H9 (cell line): Measurements from ENCODE around the gene TNIP3. TPM values are rescaled to one million over a fixed set of nuclear protein-coding genes. Genes with fewer than 3 reads are reported as not detected.

ENCODE experiments used
- DNase-seq: peaks from one replicate; pipeline ENCODE4 v3.0.0-alpha.2; 2017
- H2AFZ ChIP-seq: one replicate; pipeline ENCODE4 v1.6.1; 2013; ENCODE audit warnings: mild to moderate bottlenecking, low read length, control low read depth, moderate library complexity
- H2AK5ac ChIP-seq: 2 replicates; pipeline ENCODE4 v1.6.1; 2013; ENCODE audit warnings: low read length, control low read depth, mixed read lengths; ENCODE audit not compliant: insufficient read length
- H2BK120ac ChIP-seq: one replicate; pipeline ENCODE4 v1.6.1; 2013; ENCODE audit warnings: low read depth, mild to moderate bottlenecking, low read length, control low read depth, inconsistent platforms; ENCODE audit not compliant: poor library complexity, severe bottlenecking
- H2BK12ac ChIP-seq: 2 replicates; pipeline ENCODE4 v1.6.1; 2013; ENCODE audit warnings: low read length, control low read depth, mixed read lengths, low read depth; ENCODE audit not compliant: insufficient read length
- H2BK15ac ChIP-seq: 2 replicates; pipeline ENCODE4 v1.6.1; 2013; ENCODE audit warnings: low read depth, low read length, control low read depth
- H2BK20ac ChIP-seq: one replicate; pipeline ENCODE4 v1.6.1; 2013; ENCODE audit warnings: low read depth, mild to moderate bottlenecking, low read length, control low read depth, inconsistent platforms; ENCODE audit not compliant: poor library complexity, severe bottlenecking
- H2BK5ac ChIP-seq: 2 replicates; pipeline ENCODE4 v1.6.1; 2013; ENCODE audit warnings: low read length, control low read depth, mixed read lengths; ENCODE audit not compliant: insufficient read length
- H3K14ac ChIP-seq: 2 replicates; pipeline ENCODE4 v1.6.1; 2013; ENCODE audit warnings: low read length, control low read depth; ENCODE audit not compliant: insufficient read depth
- H3K18ac ChIP-seq: 2 replicates; pipeline ENCODE4 v1.6.1; 2013; ENCODE audit warnings: low read depth, mild to moderate bottlenecking, mixed read lengths, low read length, control low read depth; ENCODE audit not compliant: insufficient read length
- H3K23ac ChIP-seq: 2 replicates; pipeline ENCODE4 v1.6.1; 2013; ENCODE audit warnings: low read length, control low read depth, mixed read lengths, low read depth; ENCODE audit not compliant: insufficient read length
- H3K23me2 ChIP-seq: 2 replicates; pipeline ENCODE4 v1.6.1; 2013; ENCODE audit warnings: low read depth, mild to moderate bottlenecking, mixed read lengths, low read length, control low read depth; ENCODE audit not compliant: insufficient read length, poor library complexity, severe bottlenecking
- H3K27ac ChIP-seq: 2 replicates; pipeline ENCODE4 v1.5.1; 2013; ENCODE audit warnings: low read length, control low read depth, mixed read lengths, low read depth; ENCODE audit not compliant: insufficient read length
- H3K27me3 ChIP-seq: 2 replicates; pipeline ENCODE4 v1.6.1; 2013; ENCODE audit warnings: low read length, control low read depth, inconsistent platforms; ENCODE audit not compliant: insufficient read depth
- H3K4ac ChIP-seq: 2 replicates; pipeline ENCODE4 v1.6.1; 2013; ENCODE audit warnings: low read depth, mild to moderate bottlenecking, control low read depth, inconsistent platforms, low read length, moderate library complexity
- H3K4me1 ChIP-seq: 2 replicates; pipeline ENCODE4 v1.6.1; 2013; ENCODE audit warnings: low read length, control low read depth, inconsistent platforms; ENCODE audit not compliant: insufficient read depth
- H3K4me2 ChIP-seq: 2 replicates; pipeline ENCODE4 v1.6.1; 2013; ENCODE audit warnings: low read length, control low read depth, mixed read lengths; ENCODE audit not compliant: insufficient read length, insufficient read depth
- H3K56ac ChIP-seq: 2 replicates; pipeline ENCODE4 v1.6.1; 2013; ENCODE audit warnings: low read depth, mild to moderate bottlenecking, mixed read lengths, low read length, control low read depth; ENCODE audit not compliant: insufficient read length
- H3K79me1 ChIP-seq: 2 replicates; pipeline ENCODE4 v1.6.1; 2013; ENCODE audit warnings: low read depth, mild to moderate bottlenecking, moderate library complexity, low read length, control low read depth, inconsistent platforms; ENCODE audit not compliant: insufficient read depth, poor library complexity, severe bottlenecking
- H3K79me2 ChIP-seq: 2 replicates; pipeline ENCODE4 v1.6.1; 2013; ENCODE audit warnings: low read length, control low read depth, inconsistent platforms; ENCODE audit not compliant: insufficient read depth
- H3K9ac ChIP-seq: 2 replicates; pipeline ENCODE4 v1.6.1; 2013; ENCODE audit warnings: low read length, control low read depth, mixed read lengths; ENCODE audit not compliant: insufficient read length; ENCODE audit errors: extremely low read depth
- H3K9me3 ChIP-seq: one replicate; pipeline ENCODE4 v1.6.1; 2013; ENCODE audit warnings: low read depth, low read length, inconsistent platforms; ENCODE audit not compliant: control insufficient read depth
- H3T11ph ChIP-seq: one replicate; pipeline ENCODE4 v1.6.1; 2013; ENCODE audit warnings: mild to moderate bottlenecking, low read length, control low read depth, inconsistent platforms
- H4K20me1 ChIP-seq: one replicate; pipeline ENCODE4 v1.6.1; 2013; ENCODE audit not compliant: control insufficient read depth, insufficient read length, insufficient read depth
- H4K5ac ChIP-seq: 2 replicates; pipeline ENCODE4 v1.6.1; 2013; ENCODE audit warnings: low read depth, mild to moderate bottlenecking, mixed read lengths, low read length, control low read depth; ENCODE audit not compliant: insufficient read length
- H4K8ac ChIP-seq: replicated peaks from 2 replicates; pipeline ENCODE4 v1.6.1; 2013; ENCODE audit warnings: low read length, control low read depth, mixed read lengths, low read depth; ENCODE audit not compliant: insufficient read length
- H4K91ac ChIP-seq: 2 replicates; pipeline ENCODE4 v1.6.1; 2013; ENCODE audit warnings: low read depth, mild to moderate bottlenecking, moderate library complexity, mixed read lengths, low read length, control low read depth; ENCODE audit not compliant: insufficient read length
- H3K27ac Mint-ChIP-seq, 3 experiments: 2 replicates in 2 of 3; 3 replicates in 1 of 3; pipeline ENCODE4 v1.8.0; 2020 to 2021; ENCODE audit warnings: mixed read lengths in 3 of 3, mild to moderate bottlenecking in 1 of 3, moderate library complexity in 1 of 3
- H3K27me3 Mint-ChIP-seq: 2 replicates; pipeline ENCODE4 v1.8.0; 2021; ENCODE audit warnings: low read depth, mild to moderate bottlenecking, moderate library complexity, mixed read lengths
- H3K36me3 Mint-ChIP-seq, 3 experiments: 2 replicates in 2 of 3; 3 replicates in 1 of 3; pipeline ENCODE4 v1.8.0; 2020 to 2021; ENCODE audit warnings: low read depth in 3 of 3, mixed read lengths in 3 of 3; ENCODE audit not compliant: insufficient read depth in 1 of 3
- H3K4me1 Mint-ChIP-seq, 2 experiments: 2 replicates each; pipeline ENCODE4 v1.8.0; 2020; ENCODE audit warnings: mixed read lengths in 2 of 2
- H3K4me3 Mint-ChIP-seq, 2 experiments: 2 replicates in 1 of 2; 3 replicates in 1 of 2; pipeline ENCODE4 v1.8.0; 2020 to 2021; ENCODE audit warnings: mild to moderate bottlenecking in 2 of 2, mixed read lengths in 2 of 2, moderate library complexity in 1 of 2
- H3K9me3 Mint-ChIP-seq, 2 experiments: 2 replicates in 1 of 2; 3 replicates in 1 of 2; pipeline ENCODE4 v1.8.0; 2020; ENCODE audit warnings: mild to moderate bottlenecking in 2 of 2, mixed read lengths in 2 of 2, moderate library complexity in 1 of 2
- total RNA-seq: library from RNA; stranded (reverse); gene quantifications from 2 replicates; pipeline ENCODE4 v1.2.1, GENCODE V29; 2021
- TF ChIP-seq, protein P1 (sequence below): fragments of 200-600 bp; sonication (generic); conservative IDR thresholded peaks from 3 replicates; pipeline ENCODE4 v1.8.0; 2021; ENCODE audit warnings: antibody characterized with exemption, mild to moderate bottlenecking

TNIP3 gene
- total RNA-seq, 1 experiment from 2014 or later, result not detected

- Histone ChIP-seq H2BK12ac (no peak overlapping the region), H3K9ac (no peak overlapping the region), H3K23ac (no peak overlapping the region), H3K27me3 (no peaks in the 10 kb centered on the region), H3K4me1 (no peaks in the 10 kb centered on the region), H4K8ac (no peak overlapping the region), H3K79me2 (no peaks in the 10 kb centered on the region), H4K91ac (no peak overlapping the region), H2AFZ (no peak overlapping the region), H3K18ac (no peak overlapping the region), H4K5ac (no peak overlapping the region), H3K27ac (no peak overlapping the region), H3T11ph (no peak overlapping the region), H2BK120ac (no peak overlapping the region), H3K9me3 (no peaks in the 10 kb centered on the region), H2AK5ac (no peak overlapping the region), H2BK15ac (no peak overlapping the region), H4K20me1 (no peaks in the 10 kb centered on the region), H3K56ac (no peak overlapping the region), H2BK5ac (no peak overlapping the region), H3K79me1 (no peaks in the 10 kb centered on the region), H3K23me2 (no peaks in the 10 kb centered on the region), H3K14ac (no peak overlapping the region), H3K4ac (no peak overlapping the region), H2BK20ac (no peak overlapping the region), H3K4me2 (no peak overlapping the region)
- TF ChIP-seq, protein P1, sequence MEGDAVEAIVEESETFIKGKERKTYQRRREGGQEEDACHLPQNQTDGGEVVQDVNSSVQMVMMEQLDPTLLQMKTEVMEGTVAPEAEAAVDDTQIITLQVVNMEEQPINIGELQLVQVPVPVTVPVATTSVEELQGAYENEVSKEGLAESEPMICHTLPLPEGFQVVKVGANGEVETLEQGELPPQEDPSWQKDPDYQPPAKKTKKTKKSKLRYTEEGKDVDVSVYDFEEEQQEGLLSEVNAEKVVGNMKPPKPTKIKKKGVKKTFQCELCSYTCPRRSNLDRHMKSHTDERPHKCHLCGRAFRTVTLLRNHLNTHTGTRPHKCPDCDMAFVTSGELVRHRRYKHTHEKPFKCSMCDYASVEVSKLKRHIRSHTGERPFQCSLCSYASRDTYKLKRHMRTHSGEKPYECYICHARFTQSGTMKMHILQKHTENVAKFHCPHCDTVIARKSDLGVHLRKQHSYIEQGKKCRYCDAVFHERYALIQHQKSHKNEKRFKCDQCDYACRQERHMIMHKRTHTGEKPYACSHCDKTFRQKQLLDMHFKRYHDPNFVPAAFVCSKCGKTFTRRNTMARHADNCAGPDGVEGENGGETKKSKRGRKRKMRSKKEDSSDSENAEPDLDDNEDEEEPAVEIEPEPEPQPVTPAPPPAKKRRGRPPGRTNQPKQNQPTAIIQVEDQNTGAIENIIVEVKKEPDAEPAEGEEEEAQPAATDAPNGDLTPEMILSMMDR, result no peak
- Mint-ChIP-seq H3K4me3 (no peak overlapping the region), H3K4me1 (no peaks in the 10 kb centered on the region), H3K27ac (no peak overlapping the region), H3K36me3 (no peaks in the 10 kb centered on the region), H3K27me3 (no peaks in the 10 kb centered on the region), H3K9me3 (no peaks in the 10 kb centered on the region)
- DNase-seq, result no peak
Measured at GRCh38 chr4:121096191-121096590, 67.9 kb downstream of the TNIP3 start.
